ENCODE data around the gene GRHL1.

GRCh38 chr2:9975328-9975727 is 23.8 kb downstream of the GRHL1 start:
- no peak for TF ChIP-seq CTCF (optimal IDR thresholded peaks at IDR 0.05 in 1 of 3, IDR thresholded peaks at IDR 0.05 in 1 of 3, conservative IDR thresholded peaks at IDR 0.05 in 1 of 3; ENCODE audit: extremely low read depth in 1 of 3, insufficient read depth in 2 of 3, low read length in 3 of 3)
- TF ChIP-seq EZH2 (IDR thresholded peaks at IDR 0.05; ENCODE audit: low read length), result no peak
